Uterus (tissue), 2 donors: Measurements from ENCODE around the gene CFAP141.
"Not testable (repeated sequence)": the region's sequence is repeated elsewhere in the genome, so short reads cannot be mapped to it uniquely, and the experiment has no call there.

ENCODE experiments used
- POLR2A ChIP-seq, 2 donors: fragments of 450-650 bp; IDR thresholded peaks; one replicate each; pipeline ENCODE4 v1.6.1; 2016; ENCODE audit warnings: antibody characterized with exemption in 2 of 2, mild to moderate bottlenecking in 1 of 2, moderate library complexity in 1 of 2
- TF ChIP-seq, protein P1 (sequence below), 4 experiments: fragments of 200-600 bp in 2 of 4; fragments of 450-650 bp in 2 of 4; sonication (generic) in 2 of 4; IDR thresholded peaks; one replicate each; pipeline ENCODE4 v1.5.1; 2016 to 2019; ENCODE audit warnings: antibody characterized with exemption in 4 of 4, mild to moderate bottlenecking in 2 of 4, moderate library complexity in 1 of 4

DNA sequence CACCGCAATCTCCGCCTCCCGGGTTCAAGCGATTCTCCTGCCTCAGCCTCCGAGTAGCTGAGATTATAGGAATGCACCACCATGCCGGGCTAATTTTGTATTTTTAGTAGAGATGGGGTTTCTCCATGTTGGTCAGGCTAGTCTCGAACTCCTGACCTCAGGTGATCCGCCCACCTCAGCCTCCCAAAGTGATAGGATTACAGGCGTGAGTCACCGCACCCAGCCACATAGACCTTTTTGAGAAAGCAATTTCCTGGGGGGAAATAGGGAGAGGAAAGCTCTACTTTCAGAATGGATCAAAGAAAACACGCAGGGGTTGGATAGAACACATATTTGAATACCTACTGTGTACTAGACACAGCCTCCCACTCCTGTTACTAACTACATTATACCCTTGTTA is 355 bp downstream of the CFAP141 start:
- not testable (repeated sequence) for TF ChIP-seq POLR2A (IDR thresholded peaks at IDR 0.05)
- TF ChIP-seq, protein P1, sequence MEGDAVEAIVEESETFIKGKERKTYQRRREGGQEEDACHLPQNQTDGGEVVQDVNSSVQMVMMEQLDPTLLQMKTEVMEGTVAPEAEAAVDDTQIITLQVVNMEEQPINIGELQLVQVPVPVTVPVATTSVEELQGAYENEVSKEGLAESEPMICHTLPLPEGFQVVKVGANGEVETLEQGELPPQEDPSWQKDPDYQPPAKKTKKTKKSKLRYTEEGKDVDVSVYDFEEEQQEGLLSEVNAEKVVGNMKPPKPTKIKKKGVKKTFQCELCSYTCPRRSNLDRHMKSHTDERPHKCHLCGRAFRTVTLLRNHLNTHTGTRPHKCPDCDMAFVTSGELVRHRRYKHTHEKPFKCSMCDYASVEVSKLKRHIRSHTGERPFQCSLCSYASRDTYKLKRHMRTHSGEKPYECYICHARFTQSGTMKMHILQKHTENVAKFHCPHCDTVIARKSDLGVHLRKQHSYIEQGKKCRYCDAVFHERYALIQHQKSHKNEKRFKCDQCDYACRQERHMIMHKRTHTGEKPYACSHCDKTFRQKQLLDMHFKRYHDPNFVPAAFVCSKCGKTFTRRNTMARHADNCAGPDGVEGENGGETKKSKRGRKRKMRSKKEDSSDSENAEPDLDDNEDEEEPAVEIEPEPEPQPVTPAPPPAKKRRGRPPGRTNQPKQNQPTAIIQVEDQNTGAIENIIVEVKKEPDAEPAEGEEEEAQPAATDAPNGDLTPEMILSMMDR (IDR thresholded peaks at IDR 0.05), result not testable (repeated sequence)
